Epithelial cell of proximal tubule (primary cell): ENCODE measurements around the gene IDH3A. TPM values are rescaled to one million over a fixed set of nuclear protein-coding genes. Genes with fewer than 3 reads are reported as not detected.
A peak's percentile ranks its signal among the peaks of the same experiment; 100 is the strongest.

Source experiments
- DNase-seq: peaks from one replicate; pipeline ENCODE4 v3.0.0-alpha.2; 2011; ENCODE audit warnings: low read depth
- H3K4me3 ChIP-seq: 2 replicates; pipeline ENCODE4 v1.5.1; 2011; ENCODE audit warnings: low read depth, mild to moderate bottlenecking, low read length
- CTCF ChIP-seq: conservative IDR thresholded peaks from 2 replicates; pipeline ENCODE4 v1.5.1; 2012; ENCODE audit warnings: low read depth, mild to moderate bottlenecking, low read length
- total RNA-seq: library from RNA; depleted of rRNA; stranded (reverse); fragments of >200 nt; gene quantifications from 2 replicates; pipeline ENCODE4 v1.2.3, GENCODE V29; 2015

Gene IDH3A
- total RNA-seq: 40.8 and 57.5 TPM in 2 replicates

- H3K4me3 ChIP-seq: peak within 1 kb of the TSS; percentile 90
- TF ChIP-seq CTCF: no peak
- DNase-seq: peak; percentile 45
Measured at GRCh38 chr15:78149068-78149804, at the start of gene IDH3A. TSS of gene IDH3A (plus strand) at chr15:78149362. CDS start at chr15:78149404, 42 bp downstream.

- no peak for DNase-seq
- no peak overlapping the region for H3K4me3 ChIP-seq
- TF ChIP-seq CTCF: no peak
Measured at GRCh38 chr15:78100886-78101285, 48.3 kb upstream of the IDH3A start.

GRCh38 chr15:78101423-78102105 is 47.6 kb upstream of the IDH3A start:
- DNase-seq: no peak
- TF ChIP-seq CTCF: no peak
- H3K4me3 ChIP-seq: no peak overlapping the region

- DNase-seq: no peak
- no peak for TF ChIP-seq CTCF
- no peak overlapping the region for H3K4me3 ChIP-seq
Measured at GRCh38 chr15:78102211-78102610, 47.0 kb upstream of the IDH3A start.

GRCh38 chr15:78102741-78103140 is 46.4 kb upstream of the IDH3A start:
- no peak for DNase-seq
- no peak overlapping the region for H3K4me3 ChIP-seq
- TF ChIP-seq CTCF: no peak

- DNase-seq: no peak
- H3K4me3 ChIP-seq: no peak overlapping the region
- TF ChIP-seq CTCF: no peak
Measured at GRCh38 chr15:78103406-78104118, 45.6 kb upstream of the IDH3A start.
